Naive thymus-derived CD4-positive, alpha-beta T cell (primary cell): Measurements from ENCODE around the gene SOHLH1. TPM values are rescaled to one million over a fixed set of nuclear protein-coding genes. Genes with fewer than 3 reads are reported as not detected.

Experiments
- ATAC-seq: fragments of 150-1000 bp; cut with Tn5 transposase; 2 replicates; pipeline ENCODE4 v1.10.0; 2021; ENCODE audit warnings: mild to moderate bottlenecking, moderate library complexity
- CTCF ChIA-PET: fragments of 350-600 bp; sonication (Branson Sonifier 250); formaldehyde crosslinking; loops from one replicate; lab custom pipeline; 2021; ENCODE audit warnings: antibody characterized with exemption; lab: Charles Lee
- POLR2A ChIA-PET: fragments of 350-600 bp; sonication (Branson Sonifier 250); formaldehyde crosslinking; loops from one replicate; lab custom pipeline; 2021; ENCODE audit warnings: antibody characterized with exemption, inconsistent platforms; lab: Charles Lee
- DNase-seq, 9 donors: peaks; one replicate each; pipeline versions ENCODE4 v3.0.0 to v3.0.0-alpha.2; 2020 to 2022; ENCODE audit warnings: mixed read lengths in 1 of 9
- H3K27ac ChIP-seq: one replicate; pipeline ENCODE4 v1.7.0; 2013; ENCODE audit warnings: mild to moderate bottlenecking, low read depth, low read length, moderate library complexity
- H3K27me3 ChIP-seq, 2 donors: one replicate each; pipeline ENCODE4 v1.7.0; 2013; ENCODE audit warnings: low read length in 2 of 2, mild to moderate bottlenecking in 2 of 2, moderate library complexity in 2 of 2; ENCODE audit not compliant: control insufficient read depth in 2 of 2, insufficient read depth in 2 of 2
- H3K36me3 ChIP-seq, 3 experiments: 1 replicate in 2 of 3; 2 replicates in 1 of 3; pipeline ENCODE4 v1.7.0; 2013; ENCODE audit warnings: low read length in 3 of 3, mild to moderate bottlenecking in 3 of 3, moderate library complexity in 1 of 3; ENCODE audit not compliant: insufficient read depth in 3 of 3, control insufficient read depth in 2 of 3
- H3K4me1 ChIP-seq, 2 donors: one replicate each; pipeline ENCODE4 v1.7.0; 2013; ENCODE audit warnings: low read length in 2 of 2, mild to moderate bottlenecking in 2 of 2, moderate library complexity in 1 of 2; ENCODE audit not compliant: control insufficient read depth in 2 of 2, insufficient read depth in 2 of 2
- H3K4me3 ChIP-seq: 2 replicates; pipeline ENCODE4 v1.7.0; 2013; ENCODE audit warnings: mild to moderate bottlenecking, low read length
- H3K9me3 ChIP-seq, 3 experiments: 1 replicate in 2 of 3; 2 replicates in 1 of 3; pipeline ENCODE4 v1.7.0; 2013; ENCODE audit warnings: low read length in 3 of 3; ENCODE audit not compliant: control insufficient read depth in 2 of 3
- H3K27ac Mint-ChIP-seq, 9 donors: one replicate each; pipeline ENCODE4 v1.8.0; 2020 to 2022; ENCODE audit warnings: mixed read lengths in 9 of 9, mild to moderate bottlenecking in 8 of 9, moderate library complexity in 5 of 9, inconsistent platforms in 2 of 9
- H3K27me3 Mint-ChIP-seq, 5 donors: one replicate each; pipeline ENCODE4 v1.8.0; 2021 to 2022; ENCODE audit warnings: mixed read lengths in 5 of 5, mild to moderate bottlenecking in 1 of 5
- H3K36me3 Mint-ChIP-seq, 5 donors: one replicate each; pipeline ENCODE4 v1.8.0; 2020 to 2022; ENCODE audit warnings: mixed read lengths in 5 of 5, mild to moderate bottlenecking in 3 of 5, inconsistent platforms in 1 of 5
- H3K4me1 Mint-ChIP-seq, 7 donors: one replicate each; pipeline ENCODE4 v1.8.0; 2020 to 2022; ENCODE audit warnings: mixed read lengths in 7 of 7, mild to moderate bottlenecking in 3 of 7, inconsistent platforms in 1 of 7
- H3K4me3 Mint-ChIP-seq, 10 donors: one replicate each; pipeline ENCODE4 v1.8.0; 2020 to 2022; ENCODE audit warnings: mild to moderate bottlenecking in 10 of 10, mixed read lengths in 10 of 10, moderate library complexity in 6 of 10, inconsistent platforms in 2 of 10
- H3K9me3 Mint-ChIP-seq, 11 donors: one replicate each; pipeline ENCODE4 v1.8.0; 2020 to 2022; ENCODE audit warnings: mixed read lengths in 11 of 11, mild to moderate bottlenecking in 4 of 11, inconsistent platforms in 1 of 11, moderate library complexity in 1 of 11
- intact Hi-C, 2 donors: fragments of 100-400 bp; cut with micrococcal nuclease; formaldehyde crosslinking; loops; one replicate each; pipeline ENCODE4 v1.15.1; 2023
- polyA plus RNA-seq, 2 donors: library from polyadenylated mRNA; unstranded; fragments of 300-500 nt; fragmentation: Illumina TruSeq; gene quantifications; one replicate each; pipeline ENCODE4 v1.2.3, GENCODE V29; 2021
- total RNA-seq, 6 experiments: library from RNA in 5 of 6; stranded (reverse) in 5 of 6; gene quantifications; 1 replicate in 5 of 6; 2 replicates in 1 of 6; pipeline ENCODE4 v1.2.3 and lab custom pipeline; 2021 to 2026

SOHLH1 gene
- total and polyA plus RNA-seq, 7 experiments from 2014 or later: not detected

DNA sequence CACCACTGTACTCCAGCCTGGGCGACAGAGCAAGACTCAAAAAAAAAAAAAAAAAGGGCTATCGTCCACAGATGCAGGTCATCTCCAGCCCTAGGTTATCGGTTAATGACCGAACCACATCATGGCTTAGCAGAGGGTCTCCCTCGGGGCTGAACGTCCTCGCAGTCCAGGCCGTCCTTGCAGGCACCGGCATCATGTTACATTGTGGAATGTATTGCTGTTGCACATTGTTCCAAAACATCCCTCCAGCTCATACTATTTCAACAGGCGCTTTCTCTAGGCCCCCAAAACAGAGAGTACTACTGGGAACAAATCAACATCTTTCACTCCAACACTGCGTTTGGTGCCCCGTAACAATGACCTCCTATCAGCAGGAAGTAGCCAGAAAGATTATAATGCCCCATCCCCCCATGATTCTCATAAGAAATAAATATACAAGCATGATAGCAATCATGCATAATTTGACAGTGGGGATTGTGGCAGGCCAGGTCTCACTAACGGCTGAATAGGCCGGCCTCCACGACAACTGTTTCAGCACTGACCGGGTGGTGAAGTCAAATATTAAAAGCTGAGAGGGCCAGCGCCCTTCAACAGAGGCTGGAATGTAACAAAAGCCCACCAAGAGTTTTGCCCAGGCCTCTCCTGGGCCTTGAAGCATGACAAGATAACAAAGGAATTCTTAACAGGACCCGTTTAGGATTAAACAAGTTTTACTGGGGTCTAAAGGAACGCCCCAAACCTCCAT is 37.3 kb downstream of the SOHLH1 start:
- H3K4me3 ChIP-seq: no peak overlapping the region
- H3K27me3 Mint-ChIP-seq: peaks cover 0 to 5% (median 0%) of the 10 kb centered on the region in 5 donors
- no peaks in the 10 kb centered on the region for H3K9me3 Mint-ChIP-seq
- no peaks in the 10 kb centered on the region for H3K9me3 ChIP-seq
- ChIA-PET POLR2A (no interaction called here), CTCF (no interaction called here)
- intact Hi-C loops: no loop called here
- no peaks in the 10 kb centered on the region for H3K36me3 ChIP-seq
- H3K4me1 ChIP-seq: no peaks in the 10 kb centered on the region
- H3K27ac ChIP-seq: no peak overlapping the region
- no peaks in the 10 kb centered on the region for H3K36me3 Mint-ChIP-seq
- ATAC-seq (no peak), DNase-seq (no peak)
- no peak overlapping the region for H3K4me3 Mint-ChIP-seq
- no peaks in the 10 kb centered on the region for H3K27me3 ChIP-seq
- H3K27ac Mint-ChIP-seq: no peak overlapping the region
- H3K4me1 Mint-ChIP-seq: no peaks in the 10 kb centered on the region

- no peak for DNase-seq
- Mint-ChIP-seq H3K9me3 (no peaks in the 10 kb centered on the region), H3K36me3 (no peaks in the 10 kb centered on the region), H3K27ac (no peak overlapping the region), H3K27me3 (peaks cover 0 to 10% (median 0%) of the 10 kb centered on the region in 5 donors), H3K4me1 (no peaks in the 10 kb centered on the region), H3K4me3 (no peak overlapping the region)
- Histone ChIP-seq H3K9me3 (no peaks in the 10 kb centered on the region), H3K27ac (no peak overlapping the region), H3K36me3 (no peaks in the 10 kb centered on the region), H3K4me1 (no peaks in the 10 kb centered on the region), H3K4me3 (no peak overlapping the region), H3K27me3 (no peaks in the 10 kb centered on the region)
- ChIA-PET POLR2A (no interaction called here), CTCF (no interaction called here)
- ATAC-seq: no peak
- intact Hi-C loops: no loop called here
These were observed 38.9 kb downstream of the SOHLH1 start for GRCh38 chr9:135660407-135660806.

GRCh38 chr9:135659252-135659651 is 40.0 kb downstream of the SOHLH1 start:
- Mint-ChIP-seq H3K4me3 (no peak overlapping the region), H3K4me1 (no peaks in the 10 kb centered on the region), H3K27me3 (peaks cover 0 to 13% (median 5%) of the 10 kb centered on the region in 5 donors), H3K9me3 (no peaks in the 10 kb centered on the region), H3K36me3 (no peaks in the 10 kb centered on the region), H3K27ac (no peak overlapping the region)
- ATAC-seq (no peak), DNase-seq (no peak)
- CTCF ChIA-PET: no interaction called here
- no peaks in the 10 kb centered on the region for H3K9me3 ChIP-seq
- no peak overlapping the region for H3K27ac ChIP-seq
- no peak overlapping the region for H3K4me3 ChIP-seq
- H3K36me3 ChIP-seq: no peaks in the 10 kb centered on the region
- no peaks in the 10 kb centered on the region for H3K4me1 ChIP-seq
- H3K27me3 ChIP-seq: no peaks in the 10 kb centered on the region
- POLR2A ChIA-PET: no interaction called here
- intact Hi-C loops: no loop called here

DNA sequence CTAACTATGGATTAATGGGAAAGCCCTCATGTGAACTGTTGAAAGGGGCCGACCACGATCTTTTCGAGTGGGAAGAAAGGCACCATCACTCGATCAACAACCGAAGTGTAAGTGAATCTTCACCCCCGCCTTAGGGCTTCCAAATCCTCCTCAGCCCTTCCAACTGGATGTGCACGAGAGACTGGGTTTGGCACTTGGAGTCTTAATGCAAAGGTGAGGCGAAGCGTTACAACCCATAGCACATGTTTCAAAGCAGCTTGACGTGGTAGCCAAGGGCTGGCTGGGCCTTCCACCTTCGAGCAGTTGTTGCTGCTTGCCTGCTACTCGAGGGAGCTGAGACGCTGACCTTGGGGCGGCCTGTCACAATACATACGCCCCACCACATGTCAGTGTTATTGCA is 41.9 kb downstream of the SOHLH1 start:
- intact Hi-C loops: no loop called here
- Mint-ChIP-seq H3K4me1 (no peaks in the 10 kb centered on the region), H3K27me3 (peaks cover 0 to 26% (median 13%) of the 10 kb centered on the region in 5 donors), H3K27ac (no peak overlapping the region), H3K9me3 (peaks cover 0 to 2% (median 0%) of the 10 kb centered on the region in 11 donors), H3K36me3 (no peaks in the 10 kb centered on the region), H3K4me3 (no peak overlapping the region)
- Histone ChIP-seq H3K27me3 (no peaks in the 10 kb centered on the region), H3K27ac (no peak overlapping the region), H3K9me3 (no peaks in the 10 kb centered on the region), H3K36me3 (no peaks in the 10 kb centered on the region), H3K4me1 (no peaks in the 10 kb centered on the region), H3K4me3 (no peak overlapping the region)
- ChIA-PET POLR2A (no interaction called here), CTCF (no interaction called here)
- ATAC-seq (no peak), DNase-seq (no peak)

- Mint-ChIP-seq H3K27me3 (peaks cover 0 to 40% (median 19%) of the 10 kb centered on the region in 5 donors), H3K36me3 (peaks cover 0 to 2% (median 0%) of the 10 kb centered on the region in 5 donors), H3K4me1 (no peaks in the 10 kb centered on the region), H3K27ac (no peak overlapping the region), H3K9me3 (peaks cover 2 to 8% (median 2%) of the 10 kb centered on the region in 11 donors), H3K4me3 (no peak overlapping the region)
- no peak for ATAC-seq
- Histone ChIP-seq H3K27ac (no peak overlapping the region), H3K4me1 (no peaks in the 10 kb centered on the region), H3K27me3 (no peaks in the 10 kb centered on the region), H3K4me3 (no peak overlapping the region), H3K36me3 (no peaks in the 10 kb centered on the region), H3K9me3 (no peaks in the 10 kb centered on the region)
- no peak for DNase-seq
- POLR2A ChIA-PET: no interaction called here
- CTCF ChIA-PET: interaction anchor here (0.6 kb wide), 1 partner anchor 745 kb away, joined by 3 read pairs; no protein-coding TSS in a partner anchor
- intact Hi-C loops: no loop called here
These were observed 44.0 kb downstream of the SOHLH1 start for GRCh38 chr9:135655317-135655716.

DNA sequence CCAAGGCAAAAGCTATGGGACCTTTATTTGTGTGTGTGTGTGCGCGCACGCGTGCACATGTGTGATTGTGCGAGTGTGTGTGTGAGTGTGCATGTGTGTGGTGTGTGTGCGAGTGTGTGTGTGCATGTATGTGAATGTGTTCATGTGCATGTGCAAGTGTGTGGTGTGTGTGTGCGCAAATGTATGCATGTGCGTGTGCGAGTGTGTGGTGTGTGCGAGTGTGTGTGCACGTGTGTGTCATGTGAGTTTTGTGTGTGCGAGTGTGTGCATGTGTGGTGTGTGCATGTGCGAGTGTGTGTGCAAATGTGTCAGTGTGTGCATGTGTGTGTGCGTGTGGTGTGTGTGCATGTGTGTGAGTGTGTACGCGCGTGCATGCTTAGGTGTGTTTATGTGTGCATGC is 48.9 kb downstream of the SOHLH1 start:
- intact Hi-C loops: no loop called here
- ATAC-seq: no peak
- POLR2A ChIA-PET: no interaction called here
- H3K4me3 ChIP-seq: no peak overlapping the region
- H3K27ac ChIP-seq: no peak overlapping the region
- H3K27me3 ChIP-seq: no peaks in the 10 kb centered on the region
- Mint-ChIP-seq H3K36me3 (peaks cover 0 to 14% (median 0%) of the 10 kb centered on the region in 5 donors), H3K9me3 (peaks cover 12 to 50% (median 29%) of the 10 kb centered on the region in 11 donors), H3K27ac (no peak overlapping the region), H3K4me3 (no peak overlapping the region), H3K27me3 (peaks cover 0 to 35% (median 16%) of the 10 kb centered on the region in 5 donors), H3K4me1 (no peaks in the 10 kb centered on the region)
- H3K9me3 ChIP-seq: peaks cover 0 to 26% (median 0%) of the 10 kb centered on the region in 3 experiments
- DNase-seq: no peak
- H3K36me3 ChIP-seq: no peaks in the 10 kb centered on the region
- H3K4me1 ChIP-seq: no peaks in the 10 kb centered on the region
- CTCF ChIA-PET: no interaction called here

GRCh38 chr9:135649508-135649907 is 49.8 kb downstream of the SOHLH1 start:
- H3K36me3 Mint-ChIP-seq: peaks cover 0 to 18% (median 0%) of the 10 kb centered on the region in 5 donors
- CTCF ChIA-PET: no interaction called here
- no peak overlapping the region for H3K27ac Mint-ChIP-seq
- Histone ChIP-seq H3K9me3 (peaks cover 0 to 35% (median 0%) of the 10 kb centered on the region in 3 experiments), H3K27ac (no peak overlapping the region), H3K27me3 (no peaks in the 10 kb centered on the region), H3K4me3 (no peak overlapping the region), H3K4me1 (no peaks in the 10 kb centered on the region), H3K36me3 (no peaks in the 10 kb centered on the region)
- H3K9me3 Mint-ChIP-seq: peaks cover 21 to 59% (median 36%) of the 10 kb centered on the region in 11 donors
- no peak overlapping the region for H3K4me3 Mint-ChIP-seq
- H3K27me3 Mint-ChIP-seq: peaks cover 0 to 35% (median 11%) of the 10 kb centered on the region in 5 donors
- POLR2A ChIA-PET: no interaction called here
- ATAC-seq (no peak), DNase-seq (no peak)
- H3K4me1 Mint-ChIP-seq: no peaks in the 10 kb centered on the region
- intact Hi-C loops: no loop called here
